GM12878 (cell line): Measurements from ENCODE around the gene LMAN1L. TPM values are rescaled to one million over a fixed set of nuclear protein-coding genes. Genes with fewer than 3 reads are reported as not detected.
A peak's percentile ranks its signal among the peaks of the same experiment; 100 is the strongest.

Experiments
- BACH1 ChIP-seq: fragments of 450-650 bp; IDR thresholded peaks from 2 replicates; pipeline ENCODE4 v1.6.1; 2017; ENCODE audit warnings: mild to moderate bottlenecking, borderline replicate concordance
- CBX5 ChIP-seq: sonication (generic); IDR thresholded peaks from 2 replicates; pipeline ENCODE4 v1.6.1; 2016; ENCODE audit warnings: low read depth, moderate library complexity, mild to moderate bottlenecking, inconsistent platforms
- CHD4 ChIP-seq: fragments of 200-600 bp; sonication (generic); IDR thresholded peaks from 2 replicates; pipeline ENCODE4 v1.6.1; 2016; ENCODE audit warnings: mild to moderate bottlenecking
- FOXK2 ChIP-seq: fragments of 450-650 bp; IDR thresholded peaks from 2 replicates; pipeline ENCODE4 v1.6.1; 2017; ENCODE audit warnings: mild to moderate bottlenecking, moderate library complexity
- HCFC1 ChIP-seq: fragments of 150-350 bp; IDR thresholded peaks from 2 replicates; pipeline ENCODE4 v1.6.1; 2014; ENCODE audit warnings: low read length
- KDM1A ChIP-seq: fragments of 200-600 bp; sonication (generic); IDR thresholded peaks from 2 replicates; pipeline ENCODE4 v1.6.1; 2016; ENCODE audit warnings: borderline replicate concordance
- NFIC ChIP-seq: IDR thresholded peaks from 2 replicates; pipeline ENCODE4 v1.6.1; 2012; ENCODE audit warnings: low read depth, mild to moderate bottlenecking, inconsistent platforms, low read length, moderate library complexity
- POLR2A ChIP-seq: IDR thresholded peaks from 2 replicates; pipeline ENCODE4 v1.6.1; 2011; ENCODE audit warnings: low read depth, mild to moderate bottlenecking, low read length
- POU2F2 ChIP-seq: IDR thresholded peaks from 3 replicates; pipeline ENCODE4 v1.6.1; 2011; ENCODE audit warnings: low read depth, mild to moderate bottlenecking, low read length, borderline replicate concordance
- RAD51 ChIP-seq: fragments of 450-650 bp; IDR thresholded peaks from 2 replicates; pipeline ENCODE4 v1.6.1; 2016; ENCODE audit warnings: moderate library complexity, mild to moderate bottlenecking, inconsistent platforms
- SP1 ChIP-seq: IDR thresholded peaks from one replicate; pipeline ENCODE4 v1.6.1; 2011; ENCODE audit warnings: low read depth, low read length
- SREBF1 ChIP-seq: IDR thresholded peaks from 2 replicates; pipeline ENCODE4 v1.6.1; 2012; ENCODE audit warnings: mild to moderate bottlenecking, low read length
- STAT1 ChIP-seq: fragments of 450-650 bp; conservative IDR thresholded peaks from 2 replicates; pipeline ENCODE4 v1.6.1; 2014; ENCODE audit warnings: antibody characterized with exemption, mild to moderate bottlenecking
- STAT3 ChIP-seq: IDR thresholded peaks from 2 replicates; pipeline ENCODE4 v1.6.1; 2011; ENCODE audit warnings: low read depth, low read length, improper control_type of control experiment
- ZNF274 ChIP-seq: IDR thresholded peaks from one replicate; pipeline ENCODE4 v1.8.0; 2011; ENCODE audit not compliant: insufficient read length, insufficient read depth
- polyA plus RNA-seq, 11 experiments: library from polyadenylated mRNA; depleted of rRNA in 4 of 11; unstranded in 6 of 11; stranded (reverse) in 5 of 11; fragments of >200 nt; fragmentation: Nextera tagmentation in 4 of 11; fragmentation: Illumina TruSeq in 1 of 11; extraction: Ambion mirVana in 4 of 11; extraction: Trizol in 1 of 11; gene quantifications; 1 replicate in 1 of 11; 2 replicates in 10 of 11; pipeline versions ENCODE4 v1.2.1 to v1.2.3, GENCODE V29; 2011 to 2016; ENCODE audit warnings: inconsistent platforms in 2 of 11, missing spikeins in 2 of 11, low read depth in 1 of 11
- total RNA-seq, 4 experiments: library from RNA; depleted of rRNA in 3 of 4; stranded (reverse); fragments of >200 nt in 3 of 4; fragmentation: Illumina TruSeq in 1 of 4; extraction: Trizol in 1 of 4; gene quantifications; 2 replicates each; pipeline versions ENCODE4 v1.2.1 to v1.2.3, GENCODE V29; 2013 to 2021
- TF ChIP-seq, protein P1 (sequence below): fragments of 450-650 bp; formaldehyde crosslinking; IDR thresholded peaks from 2 replicates; pipeline ENCODE4 v1.5.0; 2022; ENCODE audit warnings: mild to moderate bottlenecking, missing genetic modification characterization
- TF ChIP-seq, protein P2 (sequence below): fragments of 450-650 bp; IDR thresholded peaks from 2 replicates; pipeline ENCODE4 v1.6.1; 2016; ENCODE audit warnings: mild to moderate bottlenecking
- TF ChIP-seq, protein P3 (sequence below): fragments of 450-650 bp; IDR thresholded peaks from 2 replicates; pipeline ENCODE4 v1.6.1; 2016; ENCODE audit warnings: mild to moderate bottlenecking, moderate library complexity, borderline replicate concordance
- TF ChIP-seq, protein P4 (sequence below): fragments of 450-650 bp; IDR thresholded peaks from 2 replicates; pipeline ENCODE4 v1.6.1; 2017; ENCODE audit warnings: mild to moderate bottlenecking
- TF ChIP-seq, protein P5 (sequence below): IDR thresholded peaks from 2 replicates; pipeline ENCODE4 v1.6.1; 2011; ENCODE audit warnings: mild to moderate bottlenecking, low read depth, low read length, moderate library complexity; ENCODE audit not compliant: insufficient replicate concordance

LMAN1L gene
- total and polyA plus RNA-seq, 10 of the 15 experiments (the other 5 are each of a cell fraction or from before 2014, with no cell fraction given): not detected

DNA sequence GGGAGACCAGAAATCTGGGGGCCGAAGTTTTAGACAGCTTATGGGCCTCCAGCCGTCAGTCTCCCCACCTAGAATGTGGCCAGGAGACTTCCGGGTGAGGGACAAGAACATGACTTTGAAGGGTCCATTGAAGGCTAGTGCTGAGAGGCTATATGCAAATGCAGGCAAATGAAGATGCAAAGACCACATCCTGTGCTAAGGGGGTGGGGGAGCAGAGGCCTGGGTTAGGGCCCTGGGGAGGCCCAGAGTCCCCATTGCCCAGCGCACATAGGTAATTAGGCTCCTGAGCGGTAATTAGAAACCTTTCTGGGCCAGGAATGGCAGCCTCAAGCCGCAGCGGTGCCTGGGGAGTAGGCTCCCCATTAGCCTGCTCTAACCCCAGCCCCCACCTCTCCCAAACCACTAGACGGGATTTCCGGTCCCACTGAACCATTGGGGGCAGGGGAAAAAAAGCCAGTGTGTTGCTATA lies 23.9 kb upstream of the LMAN1L start (continued):
- TF ChIP-seq, protein P1, sequence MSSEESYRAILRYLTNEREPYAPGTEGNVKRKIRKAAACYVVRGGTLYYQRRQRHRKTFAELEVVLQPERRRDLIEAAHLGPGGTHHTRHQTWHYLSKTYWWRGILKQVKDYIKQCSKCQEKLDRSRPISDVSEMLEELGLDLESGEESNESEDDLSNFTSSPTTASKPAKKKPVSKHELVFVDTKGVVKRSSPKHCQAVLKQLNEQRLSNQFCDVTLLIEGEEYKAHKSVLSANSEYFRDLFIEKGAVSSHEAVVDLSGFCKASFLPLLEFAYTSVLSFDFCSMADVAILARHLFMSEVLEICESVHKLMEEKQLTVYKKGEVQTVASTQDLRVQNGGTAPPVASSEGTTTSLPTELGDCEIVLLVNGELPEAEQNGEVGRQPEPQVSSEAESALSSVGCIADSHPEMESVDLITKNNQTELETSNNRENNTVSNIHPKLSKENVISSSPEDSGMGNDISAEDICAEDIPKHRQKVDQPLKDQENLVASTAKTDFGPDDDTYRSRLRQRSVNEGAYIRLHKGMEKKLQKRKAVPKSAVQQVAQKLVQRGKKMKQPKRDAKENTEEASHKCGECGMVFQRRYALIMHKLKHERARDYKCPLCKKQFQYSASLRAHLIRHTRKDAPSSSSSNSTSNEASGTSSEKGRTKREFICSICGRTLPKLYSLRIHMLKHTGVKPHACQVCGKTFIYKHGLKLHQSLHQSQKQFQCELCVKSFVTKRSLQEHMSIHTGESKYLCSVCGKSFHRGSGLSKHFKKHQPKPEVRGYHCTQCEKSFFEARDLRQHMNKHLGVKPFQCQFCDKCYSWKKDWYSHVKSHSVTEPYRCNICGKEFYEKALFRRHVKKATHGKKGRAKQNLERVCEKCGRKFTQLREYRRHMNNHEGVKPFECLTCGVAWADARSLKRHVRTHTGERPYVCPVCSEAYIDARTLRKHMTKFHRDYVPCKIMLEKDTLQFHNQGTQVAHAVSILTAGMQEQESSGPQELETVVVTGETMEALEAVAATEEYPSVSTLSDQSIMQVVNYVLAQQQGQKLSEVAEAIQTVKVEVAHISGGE (CRISPR knock-in tag): no peak
- TF ChIP-seq, protein P2, sequence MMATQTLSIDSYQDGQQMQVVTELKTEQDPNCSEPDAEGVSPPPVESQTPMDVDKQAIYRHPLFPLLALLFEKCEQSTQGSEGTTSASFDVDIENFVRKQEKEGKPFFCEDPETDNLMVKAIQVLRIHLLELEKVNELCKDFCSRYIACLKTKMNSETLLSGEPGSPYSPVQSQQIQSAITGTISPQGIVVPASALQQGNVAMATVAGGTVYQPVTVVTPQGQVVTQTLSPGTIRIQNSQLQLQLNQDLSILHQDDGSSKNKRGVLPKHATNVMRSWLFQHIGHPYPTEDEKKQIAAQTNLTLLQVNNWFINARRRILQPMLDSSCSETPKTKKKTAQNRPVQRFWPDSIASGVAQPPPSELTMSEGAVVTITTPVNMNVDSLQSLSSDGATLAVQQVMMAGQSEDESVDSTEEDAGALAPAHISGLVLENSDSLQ: peak; percentile 60; the same call in 1 of the 2 replicates
- TF ChIP-seq CBX5 (no peak), SP1 (peak; percentile 80), KDM1A (no peak), CHD4 (no peak), HCFC1 (no peak), SREBF1 (peak; percentile 50), STAT1 (no peak), RAD51 (no peak), POLR2A (peak; percentile 57), POU2F2 (peak; percentile 100), BACH1 (peak; percentile 71; the same call in 1 of the 2 replicates), STAT3 (peak; percentile 71; the same call in 1 of the 2 replicates), ZNF274 (no peak), NFIC (no peak), FOXK2 (no peak)
- TF ChIP-seq, protein P3, sequence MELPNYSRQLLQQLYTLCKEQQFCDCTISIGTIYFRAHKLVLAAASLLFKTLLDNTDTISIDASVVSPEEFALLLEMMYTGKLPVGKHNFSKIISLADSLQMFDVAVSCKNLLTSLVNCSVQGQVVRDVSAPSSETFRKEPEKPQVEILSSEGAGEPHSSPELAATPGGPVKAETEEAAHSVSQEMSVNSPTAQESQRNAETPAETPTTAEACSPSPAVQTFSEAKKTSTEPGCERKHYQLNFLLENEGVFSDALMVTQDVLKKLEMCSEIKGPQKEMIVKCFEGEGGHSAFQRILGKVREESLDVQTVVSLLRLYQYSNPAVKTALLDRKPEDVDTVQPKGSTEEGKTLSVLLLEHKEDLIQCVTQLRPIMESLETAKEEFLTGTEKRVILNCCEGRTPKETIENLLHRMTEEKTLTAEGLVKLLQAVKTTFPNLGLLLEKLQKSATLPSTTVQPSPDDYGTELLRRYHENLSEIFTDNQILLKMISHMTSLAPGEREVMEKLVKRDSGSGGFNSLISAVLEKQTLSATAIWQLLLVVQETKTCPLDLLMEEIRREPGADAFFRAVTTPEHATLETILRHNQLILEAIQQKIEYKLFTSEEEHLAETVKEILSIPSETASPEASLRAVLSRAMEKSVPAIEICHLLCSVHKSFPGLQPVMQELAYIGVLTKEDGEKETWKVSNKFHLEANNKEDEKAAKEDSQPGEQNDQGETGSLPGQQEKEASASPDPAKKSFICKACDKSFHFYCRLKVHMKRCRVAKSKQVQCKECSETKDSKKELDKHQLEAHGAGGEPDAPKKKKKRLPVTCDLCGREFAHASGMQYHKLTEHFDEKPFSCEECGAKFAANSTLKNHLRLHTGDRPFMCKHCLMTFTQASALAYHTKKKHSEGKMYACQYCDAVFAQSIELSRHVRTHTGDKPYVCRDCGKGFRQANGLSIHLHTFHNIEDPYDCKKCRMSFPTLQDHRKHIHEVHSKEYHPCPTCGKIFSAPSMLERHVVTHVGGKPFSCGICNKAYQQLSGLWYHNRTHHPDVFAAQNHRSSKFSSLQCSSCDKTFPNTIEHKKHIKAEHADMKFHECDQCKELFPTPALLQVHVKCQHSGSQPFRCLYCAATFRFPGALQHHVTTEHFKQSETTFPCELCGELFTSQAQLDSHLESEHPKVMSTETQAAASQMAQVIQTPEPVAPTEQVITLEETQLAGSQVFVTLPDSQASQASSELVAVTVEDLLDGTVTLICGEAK: 0 out of 2 replicates have a peak, but pooled peaks have one; percentile 41
- TF ChIP-seq, protein P4, sequence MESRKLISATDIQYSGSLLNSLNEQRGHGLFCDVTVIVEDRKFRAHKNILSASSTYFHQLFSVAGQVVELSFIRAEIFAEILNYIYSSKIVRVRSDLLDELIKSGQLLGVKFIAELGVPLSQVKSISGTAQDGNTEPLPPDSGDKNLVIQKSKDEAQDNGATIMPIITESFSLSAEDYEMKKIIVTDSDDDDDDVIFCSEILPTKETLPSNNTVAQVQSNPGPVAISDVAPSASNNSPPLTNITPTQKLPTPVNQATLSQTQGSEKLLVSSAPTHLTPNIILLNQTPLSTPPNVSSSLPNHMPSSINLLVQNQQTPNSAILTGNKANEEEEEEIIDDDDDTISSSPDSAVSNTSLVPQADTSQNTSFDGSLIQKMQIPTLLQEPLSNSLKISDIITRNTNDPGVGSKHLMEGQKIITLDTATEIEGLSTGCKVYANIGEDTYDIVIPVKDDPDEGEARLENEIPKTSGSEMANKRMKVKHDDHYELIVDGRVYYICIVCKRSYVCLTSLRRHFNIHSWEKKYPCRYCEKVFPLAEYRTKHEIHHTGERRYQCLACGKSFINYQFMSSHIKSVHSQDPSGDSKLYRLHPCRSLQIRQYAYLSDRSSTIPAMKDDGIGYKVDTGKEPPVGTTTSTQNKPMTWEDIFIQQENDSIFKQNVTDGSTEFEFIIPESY: no peak
- TF ChIP-seq, protein P5, sequence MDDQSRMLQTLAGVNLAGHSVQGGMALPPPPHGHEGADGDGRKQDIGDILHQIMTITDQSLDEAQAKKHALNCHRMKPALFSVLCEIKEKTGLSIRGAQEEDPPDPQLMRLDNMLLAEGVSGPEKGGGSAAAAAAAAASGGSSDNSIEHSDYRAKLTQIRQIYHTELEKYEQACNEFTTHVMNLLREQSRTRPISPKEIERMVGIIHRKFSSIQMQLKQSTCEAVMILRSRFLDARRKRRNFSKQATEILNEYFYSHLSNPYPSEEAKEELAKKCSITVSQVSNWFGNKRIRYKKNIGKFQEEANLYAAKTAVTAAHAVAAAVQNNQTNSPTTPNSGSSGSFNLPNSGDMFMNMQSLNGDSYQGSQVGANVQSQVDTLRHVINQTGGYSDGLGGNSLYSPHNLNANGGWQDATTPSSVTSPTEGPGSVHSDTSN: peak; percentile 41
